HepG2 (cell line): Measurements from ENCODE around the gene ERRFI1.

ENCODE experiments used
- CBX2 ChIP-seq, 2 experiments: fragments of 200-600 bp in 1 of 2; sonication (generic); formaldehyde crosslinking in 1 of 2; IDR thresholded peaks; 2 replicates each; pipeline versions ENCODE4 v1.7.0 to v1.8.1; 2018 to 2022; ENCODE audit warnings: low read depth in 2 of 2, low read length in 1 of 2, mild to moderate bottlenecking in 1 of 2, missing genetic modification reagents in 1 of 2
- CTCF ChIP-seq: sonication (generic); formaldehyde crosslinking; IDR thresholded peaks from 2 replicates; pipeline ENCODE4 v1.5.0; 2020; ENCODE audit warnings: mild to moderate bottlenecking, missing genetic modification reagents, moderate library complexity
- JUN ChIP-seq: sonication (generic); formaldehyde crosslinking; IDR thresholded peaks from 2 replicates; pipeline ENCODE4 v1.4.0; 2020; ENCODE audit warnings: mild to moderate bottlenecking, missing genetic modification reagents
- PAXIP1 ChIP-seq: sonication (generic); formaldehyde crosslinking; conservative IDR thresholded peaks from 2 replicates; pipeline ENCODE4 v1.4.0; 2020; ENCODE audit warnings: mild to moderate bottlenecking, missing genetic modification reagents, moderate library complexity
- POLR2AphosphoS5 ChIP-seq: IDR thresholded peaks from 2 replicates; pipeline ENCODE4 v1.6.1; 2012; ENCODE audit warnings: low read depth, low read length
- RAD21 ChIP-seq: fragments of 450-650 bp; formaldehyde crosslinking; IDR thresholded peaks from 2 replicates; pipeline ENCODE4 v1.5.0; 2020; ENCODE audit warnings: mild to moderate bottlenecking
- RFXANK ChIP-seq: IDR thresholded peaks from 2 replicates; pipeline ENCODE4 v1.6.1; 2016
- SMAD1 ChIP-seq: sonication (generic); formaldehyde crosslinking; IDR thresholded peaks from 2 replicates; pipeline ENCODE4 v1.4.0; 2020; ENCODE audit warnings: missing genetic modification reagents, low read depth, mild to moderate bottlenecking, borderline replicate concordance
- TBP ChIP-seq: sonication (generic); formaldehyde crosslinking; IDR thresholded peaks from 2 replicates; pipeline ENCODE4 v1.5.0; 2020; ENCODE audit warnings: missing genetic modification reagents
- THAP7 ChIP-seq: sonication (generic); formaldehyde crosslinking; IDR thresholded peaks from 2 replicates; pipeline ENCODE4 v1.8.1; 2023; ENCODE audit warnings: mild to moderate bottlenecking, missing genetic modification reagents
- ZSCAN22 ChIP-seq: sonication (generic); formaldehyde crosslinking; IDR thresholded peaks from 2 replicates; pipeline ENCODE4 v1.4.0; 2020; ENCODE audit warnings: mild to moderate bottlenecking, missing genetic modification reagents

- TF ChIP-seq JUN (CRISPR knock-in tag) (no peak), RAD21 (no peak), SMAD1 (CRISPR knock-in tag) (no peak), RFXANK (no peak), THAP7 (no peak), TBP (CRISPR knock-in tag) (no peak), PAXIP1 (CRISPR knock-in tag) (no peak), CTCF (no peak), POLR2AphosphoS5 (no peak), CBX2 (IDR thresholded peaks at IDR 0.05; ENCODE audit: low read depth, low read length) (no peak), CBX2 (CRISPR knock-in tag; IDR thresholded peaks at IDR 0.05; ENCODE audit: low read depth) (no peak), ZSCAN22 (CRISPR knock-in tag) (no peak)
These were observed 27.9 kb upstream of the ERRFI1 start for GRCh38 chr1:8053878-8054567.
